Stimulated activated naive CD8-positive, alpha-beta T cell treated with anti-CD3 and anti-CD28 coated beads, Interleukin-15, Interleukin-2, amounts not matched to agents 100 ng/mL and 50 ng/mL, for 24 hours (primary cell): ENCODE data around the gene GRAMD1A.
A peak's percentile ranks its signal among the peaks of the same experiment; 100 is the strongest.
"Not testable (repeated sequence)": the region's sequence is repeated elsewhere in the genome, so short reads cannot be mapped to it uniquely, and the experiment has no call there.

Experiments
- H3K27ac Mint-ChIP-seq: one replicate; pipeline ENCODE4 v1.8.0; 2021; ENCODE audit warnings: mild to moderate bottlenecking, mixed read lengths
- H3K27me3 Mint-ChIP-seq: one replicate; pipeline ENCODE4 v1.8.0; 2021; ENCODE audit warnings: mixed read lengths
- H3K36me3 Mint-ChIP-seq: one replicate; pipeline ENCODE4 v1.8.0; 2021; ENCODE audit warnings: low read depth, mixed read lengths
- H3K4me1 Mint-ChIP-seq: one replicate; pipeline ENCODE4 v1.8.0; 2021; ENCODE audit warnings: low read depth, mixed read lengths
- H3K4me3 Mint-ChIP-seq: one replicate; pipeline ENCODE4 v1.8.0; 2021; ENCODE audit warnings: mild to moderate bottlenecking, mixed read lengths
- H3K9me3 Mint-ChIP-seq: one replicate; pipeline ENCODE4 v1.8.0; 2021; ENCODE audit warnings: mixed read lengths

Gene GRAMD1A

GRCh38 chr19:34969721-34970120 is 30.4 kb upstream of the GRAMD1A start:
- Mint-ChIP-seq H3K4me3 (no peak overlapping the region), H3K36me3 (no peaks in the 10 kb centered on the region), H3K27ac (no peak overlapping the region), H3K27me3 (no peaks in the 10 kb centered on the region), H3K9me3 (peaks cover 11% of the 10 kb centered on the region), H3K4me1 (peaks cover 23% of the 10 kb centered on the region)

GRCh38 chr19:34970185-34970780 is 29.8 kb upstream of the GRAMD1A start:
- not testable (repeated sequence) for H3K27me3 Mint-ChIP-seq, H3K36me3 Mint-ChIP-seq, H3K27ac Mint-ChIP-seq, H3K4me3 Mint-ChIP-seq
- peaks cover 11% of the 10 kb centered on the region for H3K9me3 Mint-ChIP-seq
- peaks cover 29% of the 10 kb centered on the region for H3K4me1 Mint-ChIP-seq

GRCh38 chr19:34972163-34972705 is 27.9 kb upstream of the GRAMD1A start:
- H3K27me3 Mint-ChIP-seq, result no peaks in the 10 kb centered on the region
- H3K27ac Mint-ChIP-seq, result no peak overlapping the region
- H3K9me3 Mint-ChIP-seq, result peaks cover 13% of the 10 kb centered on the region
- H3K36me3 Mint-ChIP-seq, result peaks cover 10% of the 10 kb centered on the region
- H3K4me1 Mint-ChIP-seq, result peaks cover 41% of the 10 kb centered on the region
- no peak overlapping the region for H3K4me3 Mint-ChIP-seq

DNA sequence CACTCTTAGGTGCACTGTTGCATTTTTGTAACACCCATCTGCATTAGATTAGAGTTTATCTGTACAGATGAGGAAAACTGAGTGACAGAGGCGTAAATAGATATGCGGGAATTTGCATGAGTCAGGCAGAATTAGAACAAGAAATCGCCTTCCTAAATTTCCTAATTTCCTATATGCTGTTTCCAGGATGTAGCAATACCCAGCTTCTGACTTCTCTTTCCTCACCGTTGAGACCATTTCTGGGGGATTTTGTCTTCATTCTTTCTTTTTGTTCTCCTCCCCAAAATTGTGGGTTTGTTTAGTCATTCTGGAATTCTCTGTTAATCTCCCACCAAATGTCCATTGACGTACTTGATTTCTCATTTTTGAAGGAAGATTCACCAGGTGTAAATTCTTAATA is 25.5 kb upstream of the GRAMD1A start:
- Mint-ChIP-seq H3K4me1 (peaks cover 41% of the 10 kb centered on the region), H3K36me3 (peaks cover 10% of the 10 kb centered on the region), H3K27me3 (no peaks in the 10 kb centered on the region), H3K27ac (no peak overlapping the region), H3K9me3 (peaks cover 6% of the 10 kb centered on the region), H3K4me3 (no peak overlapping the region)

- peak overlapping the region; percentile 0 for H3K27ac Mint-ChIP-seq
- no peaks in the 10 kb centered on the region for H3K27me3 Mint-ChIP-seq
- H3K4me3 Mint-ChIP-seq, result no peak overlapping the region
- H3K9me3 Mint-ChIP-seq, result peaks cover 6% of the 10 kb centered on the region
- H3K4me1 Mint-ChIP-seq, result peaks cover 41% of the 10 kb centered on the region
- peaks cover 10% of the 10 kb centered on the region for H3K36me3 Mint-ChIP-seq
Measured at GRCh38 chr19:34975056-34975455, 25.1 kb upstream of the GRAMD1A start.

DNA sequence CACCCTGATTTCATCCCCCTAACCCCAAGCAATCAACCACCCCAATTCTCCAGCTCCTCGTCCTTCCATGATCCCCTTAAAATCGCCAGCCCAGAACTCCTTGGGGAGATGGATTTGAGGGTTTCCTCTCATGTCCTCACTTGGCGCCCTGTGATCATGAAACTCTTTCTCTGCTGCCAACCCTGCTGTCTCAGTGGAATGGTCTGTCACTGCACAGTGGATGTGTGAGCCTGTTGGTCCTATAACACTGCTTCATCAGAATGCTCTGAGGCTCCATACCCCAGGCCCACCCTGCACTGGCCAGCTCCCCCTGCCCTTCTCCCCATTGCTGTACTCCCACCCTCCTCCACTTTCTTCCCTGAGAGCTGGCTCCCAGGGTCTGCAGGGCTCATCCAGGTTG is 23.5 kb upstream of the GRAMD1A start:
- peaks cover 10% of the 10 kb centered on the region for H3K36me3 Mint-ChIP-seq
- H3K9me3 Mint-ChIP-seq, result peaks cover 6% of the 10 kb centered on the region
- no peak overlapping the region for H3K4me3 Mint-ChIP-seq
- no peak overlapping the region for H3K27ac Mint-ChIP-seq
- peaks cover 41% of the 10 kb centered on the region for H3K4me1 Mint-ChIP-seq
- no peaks in the 10 kb centered on the region for H3K27me3 Mint-ChIP-seq

DNA sequence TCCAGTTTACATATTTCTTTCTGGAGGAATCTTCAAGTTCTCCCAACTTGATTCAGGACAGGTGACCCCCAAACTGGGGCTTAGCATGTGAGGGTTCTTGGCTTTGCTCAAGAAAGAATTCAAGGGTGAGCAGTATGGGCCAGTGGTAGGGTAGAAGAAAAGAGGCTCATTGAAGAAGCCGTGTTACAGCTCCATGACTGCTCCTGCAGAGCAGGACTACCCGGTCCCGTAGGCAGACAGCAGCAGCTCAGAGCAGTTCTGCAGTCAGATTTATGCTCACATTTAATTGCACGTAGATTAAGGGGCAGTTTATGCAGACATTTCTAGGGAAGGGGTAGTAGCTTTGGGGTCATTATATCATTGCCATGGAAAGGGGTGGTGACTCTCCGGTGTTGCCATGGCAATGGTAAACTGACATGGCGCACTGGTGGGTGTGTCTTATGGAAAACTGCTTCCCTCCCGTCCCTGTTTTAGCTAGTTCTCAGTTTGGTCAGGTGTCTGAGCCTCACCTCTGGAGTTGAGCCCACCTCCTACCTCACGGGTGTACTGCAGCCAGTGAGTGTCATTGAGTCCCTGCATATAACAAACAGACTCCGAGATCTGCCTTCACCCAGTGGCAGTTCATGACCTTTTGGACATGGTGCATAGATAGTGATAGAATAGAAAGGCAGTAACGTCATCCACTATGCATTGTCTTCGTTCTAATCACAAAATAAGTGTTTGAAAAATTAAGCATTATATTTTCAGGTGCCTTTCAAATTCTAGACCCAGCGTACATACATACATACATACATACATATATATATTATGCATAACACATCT is 20.1 kb upstream of the GRAMD1A start:
- Mint-ChIP-seq H3K27me3 (no peaks in the 10 kb centered on the region), H3K4me3 (no peak overlapping the region), H3K27ac (no peak overlapping the region), H3K9me3 (peaks cover 6% of the 10 kb centered on the region), H3K36me3 (peaks cover 11% of the 10 kb centered on the region), H3K4me1 (peaks cover 24% of the 10 kb centered on the region)

DNA sequence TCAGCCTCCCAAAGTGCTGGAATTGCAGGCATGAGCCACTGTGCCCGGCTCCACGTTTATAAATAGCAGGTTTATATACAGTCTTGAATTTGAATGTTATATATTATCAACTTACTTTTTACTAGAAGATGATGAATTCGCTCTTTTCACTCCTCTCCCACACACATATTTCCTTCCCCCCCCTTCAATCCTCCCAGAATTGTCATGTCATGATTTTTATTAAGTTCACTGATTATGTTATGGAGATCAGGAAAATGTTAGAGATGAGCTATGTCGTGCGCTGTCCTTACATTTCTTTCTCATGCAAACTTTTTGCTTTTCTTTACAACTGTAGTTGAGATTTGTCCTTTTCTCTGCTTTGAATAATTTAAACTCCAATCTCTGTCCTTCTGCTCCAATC is 17.8 kb upstream of the GRAMD1A start:
- Mint-ChIP-seq H3K27ac (no peak overlapping the region), H3K36me3 (peaks cover 4% of the 10 kb centered on the region), H3K27me3 (no peaks in the 10 kb centered on the region), H3K4me3 (no peak overlapping the region), H3K9me3 (no peaks in the 10 kb centered on the region), H3K4me1 (peaks cover 24% of the 10 kb centered on the region)

DNA sequence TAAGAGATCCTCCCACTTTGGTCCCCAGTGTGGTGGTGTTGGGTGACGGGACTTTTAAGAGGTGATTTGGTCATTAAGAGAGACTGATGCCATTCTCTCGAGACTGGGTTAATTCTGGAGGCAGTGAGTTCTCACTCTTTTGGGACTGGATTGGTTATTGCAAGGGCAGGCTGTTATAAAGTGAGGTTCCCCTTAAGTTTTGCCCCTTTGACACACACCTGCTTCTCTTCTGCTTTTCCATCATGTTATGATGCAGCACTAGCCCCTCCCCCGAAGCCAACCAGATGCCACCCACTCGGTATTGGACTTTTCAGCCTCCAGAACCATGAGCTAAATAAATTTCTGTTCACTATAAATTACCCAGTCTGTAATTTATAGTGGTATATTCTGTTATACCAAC is 16.3 kb upstream of the GRAMD1A start:
- Mint-ChIP-seq H3K4me3 (no peak overlapping the region), H3K27ac (no peak overlapping the region), H3K4me1 (peaks cover 36% of the 10 kb centered on the region), H3K36me3 (peaks cover 4% of the 10 kb centered on the region), H3K9me3 (no peaks in the 10 kb centered on the region), H3K27me3 (no peaks in the 10 kb centered on the region)

DNA sequence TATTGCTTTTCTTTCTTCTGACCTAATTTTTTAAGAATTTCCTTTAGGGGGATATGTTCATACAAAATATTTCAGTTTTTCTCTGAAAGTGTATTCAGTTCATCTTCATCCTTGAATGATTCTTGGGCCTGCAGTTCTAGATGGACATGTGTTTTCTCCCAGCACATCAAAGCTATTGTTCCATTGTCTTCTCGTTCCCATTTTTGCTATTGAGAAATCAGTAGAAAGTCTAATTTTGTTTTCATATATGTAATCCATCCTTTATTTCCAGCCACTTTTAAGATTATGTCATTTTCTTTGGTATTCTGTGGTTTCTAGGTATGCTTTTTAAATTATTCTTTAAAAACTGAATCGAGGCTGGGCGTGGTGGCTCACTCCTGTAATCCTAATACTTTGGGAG is 15.8 kb upstream of the GRAMD1A start:
- H3K4me1 Mint-ChIP-seq, result peaks cover 41% of the 10 kb centered on the region
- H3K9me3 Mint-ChIP-seq, result no peaks in the 10 kb centered on the region
- no peaks in the 10 kb centered on the region for H3K27me3 Mint-ChIP-seq
- H3K4me3 Mint-ChIP-seq, result no peak overlapping the region
- H3K27ac Mint-ChIP-seq, result no peak overlapping the region
- H3K36me3 Mint-ChIP-seq, result peaks cover 4% of the 10 kb centered on the region

DNA sequence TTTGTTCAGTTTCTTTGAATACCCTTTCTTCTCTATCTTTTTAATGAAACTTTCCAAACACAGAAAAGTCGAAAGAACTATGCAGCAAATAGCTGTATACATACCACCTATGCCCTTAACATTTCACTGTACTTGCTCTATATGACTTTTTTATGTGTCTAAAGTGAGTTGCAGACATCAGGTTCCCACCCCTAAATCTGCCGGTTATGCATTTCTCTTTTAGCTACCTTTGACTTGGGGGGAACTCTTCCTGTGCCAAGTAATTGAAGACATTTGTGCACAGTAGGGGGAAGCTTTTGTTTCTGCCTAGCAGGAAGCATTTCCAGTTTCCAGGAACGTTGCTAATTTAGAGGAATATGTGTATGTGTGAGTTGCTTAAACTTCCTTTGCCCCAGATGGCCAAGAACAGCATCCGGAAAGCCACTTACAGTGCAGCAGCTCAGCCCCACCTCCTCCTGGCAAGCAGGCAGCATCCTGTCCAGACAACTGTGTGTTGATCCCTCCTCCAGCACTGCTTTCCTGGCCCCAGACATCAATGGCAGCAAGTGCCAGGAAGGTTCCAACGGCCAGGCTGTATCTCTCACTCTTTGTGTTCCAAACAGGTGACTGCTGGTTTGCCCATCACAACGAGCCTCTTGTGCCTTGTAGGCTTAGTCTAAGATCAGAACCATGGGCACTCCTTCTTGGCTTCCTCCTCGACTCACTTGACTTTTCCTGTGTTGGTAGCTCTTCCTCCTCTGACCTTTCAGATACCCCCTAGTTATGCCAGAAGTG is 14.7 kb upstream of the GRAMD1A start:
- peaks cover 4% of the 10 kb centered on the region for H3K36me3 Mint-ChIP-seq
- peak overlapping the region; percentile 77 for H3K27ac Mint-ChIP-seq
- peak overlapping the region; percentile 40 for H3K4me3 Mint-ChIP-seq
- peaks cover 2% of the 10 kb centered on the region for H3K9me3 Mint-ChIP-seq
- no peaks in the 10 kb centered on the region for H3K27me3 Mint-ChIP-seq
- H3K4me1 Mint-ChIP-seq, result peaks cover 53% of the 10 kb centered on the region

DNA sequence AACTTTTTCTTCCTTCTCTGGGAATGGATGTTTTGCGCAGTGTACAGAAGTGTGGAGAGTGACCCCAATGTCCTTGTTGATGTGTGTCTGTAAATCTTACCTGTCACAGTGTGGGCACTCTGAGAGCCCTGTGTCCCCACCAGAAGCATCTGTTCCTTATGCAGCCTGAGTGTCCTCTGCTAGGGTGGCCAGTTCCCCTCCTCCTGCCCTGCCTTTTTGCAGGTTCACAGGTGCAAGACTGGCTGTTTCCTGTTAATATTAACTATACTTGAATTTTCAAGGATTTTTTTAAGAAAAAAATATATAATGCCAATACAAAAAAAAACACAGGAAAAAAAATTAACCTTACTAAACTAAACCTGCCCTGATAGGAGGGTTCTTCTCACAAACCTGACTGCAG is 12.0 kb upstream of the GRAMD1A start:
- Mint-ChIP-seq H3K4me1 (peaks cover 71% of the 10 kb centered on the region), H3K4me3 (no peak overlapping the region), H3K9me3 (peaks cover 4% of the 10 kb centered on the region), H3K36me3 (peaks cover 4% of the 10 kb centered on the region), H3K27me3 (no peaks in the 10 kb centered on the region), H3K27ac (peak overlapping the region; percentile 88)

DNA sequence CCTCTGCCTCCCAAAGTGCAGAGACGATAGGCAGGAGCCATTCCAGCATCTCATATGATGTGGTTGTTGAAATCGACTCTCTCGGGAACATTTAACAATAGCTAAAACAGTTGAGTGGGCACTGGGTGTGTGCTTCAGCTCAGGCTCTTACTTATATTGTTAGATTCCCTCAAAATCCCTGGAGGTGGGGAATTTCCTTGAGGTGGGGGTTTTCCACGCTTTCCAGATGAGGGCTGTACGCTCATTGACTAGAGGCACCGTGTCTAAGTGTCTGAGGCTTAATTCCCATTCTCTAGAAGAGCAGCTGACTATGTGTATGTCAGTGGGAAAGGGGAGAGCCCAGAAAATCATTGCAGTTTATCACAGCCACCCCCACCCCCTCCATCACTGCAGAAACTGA is 10.8 kb upstream of the GRAMD1A start:
- Mint-ChIP-seq H3K36me3 (peaks cover 4% of the 10 kb centered on the region), H3K4me1 (peaks cover 70% of the 10 kb centered on the region), H3K27me3 (no peaks in the 10 kb centered on the region), H3K9me3 (peaks cover 4% of the 10 kb centered on the region), H3K4me3 (no peak overlapping the region), H3K27ac (peak overlapping the region; percentile 88)

DNA sequence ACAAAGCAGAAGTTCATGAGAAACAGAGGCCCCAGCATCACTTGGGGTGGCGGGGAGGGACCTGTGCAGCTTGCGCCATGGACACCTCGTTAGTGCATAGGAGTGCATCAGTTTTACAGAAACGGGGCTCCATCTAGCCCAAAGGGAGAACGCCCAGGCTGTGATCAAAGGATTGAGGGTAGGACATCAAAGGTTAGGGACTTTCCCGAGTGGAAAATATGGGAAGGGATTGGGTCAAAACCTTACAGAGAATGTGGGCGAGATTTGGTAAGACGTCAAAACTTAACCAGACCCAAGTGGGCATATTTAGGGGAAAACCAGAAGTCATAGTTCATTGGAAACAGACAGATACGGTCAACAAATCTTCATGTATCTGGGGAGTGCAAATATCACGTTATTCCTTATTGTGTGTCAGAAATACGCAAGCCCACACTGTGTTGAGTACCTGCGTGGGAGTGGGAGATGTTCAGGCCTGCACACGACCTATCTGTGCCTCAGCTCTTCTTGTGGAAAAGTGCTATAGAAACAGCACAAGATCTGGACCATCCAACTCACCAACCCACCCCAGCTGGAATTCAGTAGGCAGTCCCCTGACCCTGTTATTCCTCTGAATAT is 9.4 kb upstream of the GRAMD1A start:
- H3K27ac Mint-ChIP-seq, result peak overlapping the region; percentile 96
- peaks cover 4% of the 10 kb centered on the region for H3K9me3 Mint-ChIP-seq
- H3K4me3 Mint-ChIP-seq, result peak overlapping the region; percentile 59
- H3K36me3 Mint-ChIP-seq, result no peaks in the 10 kb centered on the region
- peaks cover 66% of the 10 kb centered on the region for H3K4me1 Mint-ChIP-seq
- no peaks in the 10 kb centered on the region for H3K27me3 Mint-ChIP-seq
